Retina (tissue), 1 donor: ENCODE results near the gene ZBTB39.
"Not testable (repeated sequence)": the region's sequence is repeated elsewhere in the genome, so short reads cannot be mapped to it uniquely, and the experiment has no call there.

Source experiments
- DNase-seq: peaks from one replicate; pipeline ENCODE4 v3.0.0-alpha.2; 2016

The ZBTB39 gene

DNA sequence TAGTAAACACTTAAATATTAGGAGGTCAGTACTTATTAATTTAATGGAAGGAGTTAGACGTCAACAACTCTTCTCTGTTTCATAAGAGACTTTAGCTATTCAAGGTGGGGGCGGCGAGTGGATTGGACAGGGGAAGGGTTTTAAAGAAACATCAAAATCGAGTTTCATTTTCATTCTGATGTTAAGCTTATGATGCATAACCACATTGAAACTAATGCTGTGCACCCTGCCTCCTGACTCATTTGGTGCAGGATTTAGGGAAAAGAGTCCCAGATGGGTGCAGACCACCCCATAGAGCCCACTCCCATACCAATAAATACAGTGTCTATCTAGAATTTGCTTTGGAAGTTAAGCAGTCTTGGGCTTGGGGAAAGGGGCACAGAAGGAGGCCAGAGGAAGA, 7.4 kb downstream of the ZBTB39 start:
- DNase-seq = no peak

DNA sequence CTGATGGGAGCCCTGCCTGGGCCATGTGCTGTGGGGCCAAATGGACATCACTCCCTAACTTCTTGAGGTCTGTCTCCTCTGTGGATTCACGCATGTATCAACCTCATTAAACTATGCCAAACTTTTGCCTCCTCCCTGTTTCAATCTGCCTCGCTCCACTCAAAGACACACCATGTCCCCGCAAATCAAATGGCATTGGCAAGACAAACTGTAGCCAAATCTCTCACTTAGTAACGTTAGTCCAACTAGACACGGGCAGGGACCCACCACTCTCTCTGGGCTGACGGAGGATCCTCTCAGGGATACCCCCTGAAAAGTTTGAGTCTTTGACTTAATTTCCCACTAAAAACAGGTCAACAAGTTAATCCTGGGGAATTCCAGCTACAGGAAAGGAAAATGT, 8.0 kb downstream of the ZBTB39 start:
- no peak for DNase-seq

DNA sequence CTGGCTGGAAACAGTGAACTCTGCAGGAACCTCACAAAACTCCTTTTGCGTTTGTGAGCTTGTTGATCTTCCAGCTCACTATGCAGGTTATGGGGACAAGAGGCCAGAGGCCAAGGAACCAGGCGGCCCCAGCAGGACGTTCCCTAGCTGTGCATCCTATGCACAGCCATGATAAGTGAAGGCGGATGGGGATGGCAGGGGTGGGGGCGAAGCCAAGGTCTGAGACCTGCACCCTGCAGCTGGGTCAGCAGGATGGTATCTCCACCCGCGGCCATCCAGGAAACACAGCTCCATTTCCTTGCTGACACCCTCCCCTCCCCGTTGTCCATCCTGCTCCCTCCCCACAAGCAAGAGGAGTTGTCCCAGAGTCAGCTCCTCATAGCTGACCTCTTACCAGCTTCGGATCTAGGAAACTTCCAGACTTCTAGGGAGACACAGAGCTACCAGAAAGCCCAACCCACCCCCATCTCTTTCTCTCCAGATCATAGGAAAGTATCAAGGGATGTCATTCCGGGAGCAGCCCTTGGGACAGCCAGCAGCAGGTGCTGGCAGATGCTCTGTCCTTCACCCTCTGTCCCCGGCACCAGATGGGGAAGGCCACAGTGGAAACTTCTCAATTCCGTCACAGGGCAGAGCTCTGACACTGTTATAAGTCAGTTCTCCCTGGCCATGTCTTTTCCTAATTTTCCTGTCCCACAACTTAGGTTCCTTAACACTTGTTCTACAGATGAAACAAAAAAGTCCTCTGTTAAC, 9.4 kb downstream of the ZBTB39 start:
- DNase-seq = no peak

DNA sequence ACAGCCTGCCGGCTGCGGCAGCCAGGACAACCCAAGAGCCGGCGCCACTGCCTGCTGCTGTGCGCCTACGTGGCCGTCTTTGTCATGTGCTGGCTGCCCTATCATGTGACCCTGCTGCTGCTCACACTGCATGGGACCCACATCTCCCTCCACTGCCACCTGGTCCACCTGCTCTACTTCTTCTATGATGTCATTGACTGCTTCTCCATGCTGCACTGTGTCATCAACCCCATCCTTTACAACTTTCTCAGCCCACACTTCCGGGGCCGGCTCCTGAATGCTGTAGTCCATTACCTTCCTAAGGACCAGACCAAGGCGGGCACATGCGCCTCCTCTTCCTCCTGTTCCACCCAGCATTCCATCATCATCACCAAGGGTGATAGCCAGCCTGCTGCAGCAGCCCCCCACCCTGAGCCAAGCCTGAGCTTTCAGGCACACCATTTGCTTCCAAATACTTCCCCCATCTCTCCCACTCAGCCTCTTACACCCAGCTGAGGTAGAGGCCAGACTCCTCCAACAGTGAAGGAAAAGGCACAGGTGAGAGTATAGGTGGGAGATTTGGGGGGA, 10.3 kb downstream of the ZBTB39 start:
- DNase-seq = no peak

DNA sequence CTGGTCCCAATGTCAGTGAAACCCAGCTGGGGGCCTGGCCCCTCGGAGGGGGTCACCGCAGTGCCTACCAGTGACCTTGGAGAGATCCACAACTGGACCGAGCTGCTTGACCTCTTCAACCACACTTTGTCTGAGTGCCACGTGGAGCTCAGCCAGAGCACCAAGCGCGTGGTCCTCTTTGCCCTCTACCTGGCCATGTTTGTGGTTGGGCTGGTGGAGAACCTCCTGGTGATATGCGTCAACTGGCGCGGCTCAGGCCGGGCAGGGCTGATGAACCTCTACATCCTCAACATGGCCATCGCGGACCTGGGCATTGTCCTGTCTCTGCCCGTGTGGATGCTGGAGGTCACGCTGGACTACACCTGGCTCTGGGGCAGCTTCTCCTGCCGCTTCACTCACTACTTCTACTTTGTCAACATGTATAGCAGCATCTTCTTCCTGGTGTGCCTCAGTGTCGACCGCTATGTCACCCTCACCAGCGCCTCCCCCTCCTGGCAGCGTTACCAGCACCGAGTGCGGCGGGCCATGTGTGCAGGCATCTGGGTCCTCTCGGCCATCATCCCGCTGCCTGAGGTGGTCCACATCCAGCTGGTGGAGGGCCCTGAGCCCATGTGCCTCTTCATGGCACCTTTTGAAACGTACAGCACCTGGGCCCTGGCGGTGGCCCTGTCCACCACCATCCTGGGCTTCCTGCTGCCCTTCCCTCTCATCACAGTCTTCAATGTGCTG, 11.0 kb downstream of the ZBTB39 start:
- DNase-seq = no peak

DNA sequence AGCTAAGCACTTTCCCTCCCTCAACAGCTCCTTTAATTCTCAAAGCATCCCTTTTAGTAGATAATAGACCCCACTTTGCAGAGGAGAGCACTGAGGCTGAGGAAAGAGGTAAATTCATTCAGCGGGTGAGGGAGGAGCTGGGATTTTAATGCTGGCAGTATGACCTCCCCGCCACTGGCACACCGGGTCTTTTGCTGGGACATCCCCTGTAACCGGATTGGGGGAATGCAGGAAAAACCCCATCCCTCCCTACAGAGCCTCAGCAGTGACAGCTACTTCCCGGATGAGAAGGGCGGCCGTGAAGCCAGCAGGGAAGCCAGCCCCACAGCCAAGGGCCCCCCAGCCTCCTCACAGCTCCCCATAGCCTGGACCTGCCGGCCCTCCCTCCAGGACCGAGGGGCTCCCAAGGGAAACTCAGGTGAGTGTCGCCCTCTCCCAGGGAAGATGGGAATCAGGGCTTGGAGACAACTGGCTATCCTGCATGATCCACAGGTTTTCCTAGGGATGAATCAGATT, 12.1 kb downstream of the ZBTB39 start:
- no peak for DNase-seq

DNA sequence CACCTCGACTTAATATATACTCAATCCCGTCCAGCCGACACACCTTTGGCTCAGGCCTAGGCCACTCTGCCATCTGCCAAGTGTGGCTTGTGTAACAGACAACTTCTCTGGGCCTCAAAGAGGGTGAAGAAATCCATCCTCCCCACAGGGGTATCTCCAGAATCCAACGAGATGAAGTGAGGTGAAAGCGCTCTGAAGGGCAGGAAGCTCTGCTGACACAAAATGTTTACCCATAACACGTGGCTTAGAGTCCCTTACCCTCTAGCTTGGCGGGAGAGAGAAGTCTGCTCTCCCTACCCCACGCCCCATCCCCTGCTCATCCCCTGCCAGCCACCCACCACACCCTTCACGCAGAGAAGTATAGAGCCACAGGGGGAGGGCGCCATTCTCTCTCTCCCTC, 13.0 kb downstream of the ZBTB39 start:
- DNase-seq = no peak

DNA sequence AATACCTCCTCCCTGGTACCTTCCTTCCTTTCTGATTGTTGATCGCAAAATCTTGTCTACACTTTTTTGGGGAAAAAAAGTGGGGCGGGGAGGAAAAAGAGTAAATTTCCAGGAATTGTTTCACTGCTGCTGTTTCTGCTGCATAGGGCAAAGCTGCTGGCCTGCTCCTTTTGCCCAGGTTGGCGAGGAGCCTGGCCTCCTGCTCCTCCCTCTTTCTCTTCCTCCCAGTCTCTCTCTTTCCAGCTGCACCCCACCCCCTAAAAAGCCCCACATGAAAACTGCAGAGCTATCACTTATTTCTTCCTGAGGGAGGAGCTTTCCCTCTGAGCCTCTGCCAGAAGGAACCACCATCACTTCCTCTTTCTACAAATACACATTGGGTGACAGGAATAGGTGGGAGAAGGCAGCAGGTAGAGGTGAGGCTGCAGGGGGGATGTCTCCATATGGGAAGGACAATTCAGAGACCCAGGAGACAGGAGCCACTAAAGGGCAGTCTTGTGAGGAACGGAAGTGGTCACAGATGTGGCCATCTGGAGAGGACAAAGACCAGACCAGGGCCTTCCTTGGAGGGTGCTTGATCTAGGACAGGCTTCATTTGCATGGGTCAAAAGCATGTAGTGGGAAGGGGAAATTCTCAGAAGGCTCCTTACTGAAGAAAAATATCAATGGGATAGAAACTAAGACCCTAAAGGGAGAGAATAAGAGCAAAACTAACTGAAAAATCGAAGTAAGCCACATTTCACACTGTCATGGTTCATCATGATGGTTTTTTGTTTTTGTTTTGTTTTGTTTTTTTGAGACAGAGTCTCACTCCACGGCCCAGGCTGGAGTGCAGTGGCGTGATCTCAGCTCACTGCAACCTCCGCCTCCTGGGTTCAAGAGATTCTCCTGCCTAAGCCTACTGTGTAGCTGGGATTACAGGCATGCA, 14.8 kb downstream of the ZBTB39 start:
- no peak for DNase-seq

DNA sequence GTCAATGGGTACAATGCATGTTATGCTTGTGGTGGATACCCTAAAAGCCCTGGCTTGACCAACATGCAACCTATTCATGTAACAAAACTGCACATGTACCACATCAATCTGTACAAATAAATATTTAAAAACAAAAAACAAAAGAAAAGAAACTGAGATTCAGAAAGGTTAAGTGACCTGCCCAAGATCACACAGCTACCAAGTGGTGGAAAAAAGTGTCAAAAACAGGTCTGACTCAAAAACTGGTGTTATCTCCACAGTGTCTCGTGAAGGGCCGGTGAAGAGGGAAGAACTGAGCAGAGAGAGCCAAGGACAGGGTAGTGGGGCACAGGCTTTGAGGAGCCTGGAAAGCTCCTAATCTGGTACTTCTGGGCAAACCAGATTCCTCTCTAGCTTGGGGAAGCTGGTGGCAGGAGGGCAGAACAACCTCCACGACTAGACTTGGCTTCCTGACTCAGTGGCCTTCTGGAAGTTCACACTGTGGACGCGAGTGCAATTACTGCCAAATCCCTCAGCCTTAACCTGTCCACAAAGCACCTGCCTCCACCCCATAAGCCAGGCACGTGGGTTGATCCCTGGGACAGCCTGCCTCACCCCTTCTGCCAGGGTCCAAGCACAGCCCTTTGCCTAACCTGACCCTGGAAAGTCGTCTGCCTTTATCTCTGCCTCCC, 15.6 kb downstream of the ZBTB39 start:
- DNase-seq = no peak

DNA sequence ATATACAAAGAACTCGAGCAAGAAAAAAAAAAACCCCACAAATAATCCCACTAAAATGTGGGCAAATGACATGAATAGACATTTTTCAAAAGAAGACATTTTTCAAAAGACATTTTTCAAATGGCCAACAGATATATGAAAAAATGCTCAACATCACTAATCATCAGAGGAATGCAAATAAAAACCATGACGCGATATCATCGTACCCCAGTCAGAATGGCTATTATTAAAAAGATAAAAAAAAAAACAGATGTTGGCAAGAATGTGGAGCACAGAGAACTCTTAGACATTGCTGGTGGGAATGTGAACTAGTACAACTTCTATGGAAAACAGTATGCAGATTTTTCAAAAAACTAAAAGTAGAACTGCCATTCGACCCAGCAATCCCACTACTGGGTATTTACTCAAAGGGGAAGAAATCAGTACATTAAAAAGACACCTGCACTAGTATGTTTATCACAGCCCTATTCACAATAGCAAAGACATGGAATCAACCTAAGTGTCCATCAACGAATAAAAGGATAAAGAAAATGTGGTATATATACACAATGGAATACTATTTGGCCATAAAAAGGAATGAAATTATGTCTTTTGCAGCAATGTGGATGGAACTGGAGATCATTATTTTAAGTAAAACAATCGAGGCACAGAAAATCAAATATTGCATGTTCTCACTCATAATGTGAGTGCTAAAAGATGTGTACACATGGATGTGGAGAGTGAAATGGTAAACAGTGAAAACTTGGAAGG, 16.3 kb downstream of the ZBTB39 start:
- DNase-seq = no peak

DNA sequence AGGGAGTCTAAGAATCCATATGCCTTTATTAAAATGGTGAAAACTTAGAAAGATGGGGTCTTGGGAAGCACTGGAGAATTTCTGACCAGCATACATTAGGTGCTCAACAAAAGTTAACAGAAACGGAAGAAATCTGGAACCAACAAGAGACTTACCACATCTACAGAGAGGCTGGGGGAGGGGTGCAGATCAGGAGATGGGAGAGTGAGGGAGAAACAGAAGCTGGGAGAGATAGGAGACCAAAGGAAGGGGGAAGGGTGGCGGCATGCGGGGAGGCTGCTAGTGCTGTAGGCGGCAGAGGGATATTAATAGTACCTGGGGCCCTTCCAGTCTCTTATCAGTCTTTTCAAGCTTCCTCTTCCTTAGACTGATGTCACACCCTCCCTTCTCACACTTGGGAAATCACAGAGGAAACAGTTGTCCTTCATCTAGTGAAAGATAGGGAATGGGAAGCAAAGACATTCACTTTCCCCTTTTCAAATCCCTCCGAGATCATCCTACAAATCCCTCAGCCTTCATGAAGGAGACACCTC, 18.1 kb downstream of the ZBTB39 start:
- no peak for DNase-seq

DNA sequence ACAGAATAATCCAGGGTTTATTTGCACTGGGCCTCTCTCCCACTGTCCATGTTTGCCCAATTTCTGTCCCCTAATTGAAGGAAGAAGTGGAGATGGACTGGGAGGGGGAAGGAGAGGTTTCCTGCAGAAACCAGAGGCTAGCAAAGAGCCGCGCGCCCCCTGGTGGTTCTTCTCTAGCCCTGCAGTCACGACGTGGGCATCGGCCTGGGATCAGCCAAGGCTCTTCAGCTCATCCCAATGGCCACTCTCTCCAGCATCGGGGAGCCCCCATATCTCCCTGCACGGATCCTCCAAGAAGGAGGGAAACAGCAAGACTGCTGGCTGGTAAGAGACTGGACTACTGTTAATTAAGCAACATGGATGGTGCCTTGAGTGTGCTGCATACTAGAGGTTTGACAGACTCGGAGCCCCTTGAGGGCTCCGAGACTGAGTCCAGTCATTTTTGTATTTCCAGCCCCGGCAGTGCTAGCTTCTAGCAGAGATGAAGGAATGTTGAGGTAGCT, 18.7 kb downstream of the ZBTB39 start:
- DNase-seq = peak; percentile 89

DNA sequence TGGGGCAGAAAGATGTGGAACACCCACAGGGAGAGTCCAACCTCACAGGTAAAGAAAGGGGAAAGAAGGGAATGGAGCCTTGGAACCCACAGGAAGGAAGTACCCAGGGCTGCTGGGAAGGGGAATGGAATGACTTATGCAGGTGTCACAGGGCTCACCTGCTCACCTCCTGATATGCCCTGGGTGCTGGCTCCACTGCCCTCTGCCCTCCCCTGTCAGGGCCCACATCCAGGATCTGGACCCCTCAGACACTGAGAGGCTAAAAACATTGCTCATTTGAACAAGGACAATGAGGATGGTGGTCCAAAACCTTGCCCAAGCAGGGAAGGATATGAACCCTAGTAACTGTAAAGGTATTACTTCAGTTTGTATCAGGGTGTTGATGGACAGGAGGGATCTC, 19.3 kb downstream of the ZBTB39 start:
- no peak for DNase-seq

DNA sequence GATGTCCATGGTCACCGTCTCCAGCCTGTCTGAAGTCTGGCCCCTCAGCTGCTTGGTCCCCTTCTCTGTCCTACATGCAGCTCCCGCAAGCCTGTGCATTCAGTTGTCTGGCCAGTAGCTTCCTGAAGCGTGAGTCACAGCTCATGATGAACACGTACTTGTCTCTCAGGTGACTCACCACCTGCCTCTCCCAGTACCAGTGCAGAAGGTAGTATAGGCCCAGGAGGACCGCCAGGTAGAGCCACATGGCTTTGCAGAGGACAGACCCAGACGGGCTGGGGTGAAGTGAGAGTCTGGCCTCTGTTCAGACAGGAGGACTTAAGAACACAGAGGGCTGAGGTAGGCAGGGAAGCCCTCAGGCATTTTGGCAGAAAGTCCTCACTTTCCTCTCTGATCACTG, 20.6 kb downstream of the ZBTB39 start:
- DNase-seq = not testable (repeated sequence)

DNA sequence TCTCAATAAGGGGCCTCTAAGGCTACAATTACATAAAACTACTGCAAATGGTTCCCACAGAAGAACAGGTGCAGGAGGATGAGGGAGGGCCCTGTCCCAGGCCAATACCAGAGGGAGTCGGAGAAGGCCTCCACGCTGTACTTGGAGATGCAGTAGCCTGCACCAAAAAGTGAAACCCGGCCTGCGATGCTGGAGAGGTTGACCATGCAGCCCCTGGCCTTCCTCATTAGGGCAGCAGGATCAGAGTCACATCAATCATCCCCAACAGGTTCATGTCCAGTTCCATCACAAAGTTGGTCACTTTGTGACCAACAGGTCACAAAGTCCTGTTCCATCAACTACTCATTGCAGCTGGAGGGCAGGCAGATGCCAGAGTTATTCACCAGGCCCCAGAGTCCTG, 23.0 kb downstream of the ZBTB39 start:
- DNase-seq = no peak

DNA sequence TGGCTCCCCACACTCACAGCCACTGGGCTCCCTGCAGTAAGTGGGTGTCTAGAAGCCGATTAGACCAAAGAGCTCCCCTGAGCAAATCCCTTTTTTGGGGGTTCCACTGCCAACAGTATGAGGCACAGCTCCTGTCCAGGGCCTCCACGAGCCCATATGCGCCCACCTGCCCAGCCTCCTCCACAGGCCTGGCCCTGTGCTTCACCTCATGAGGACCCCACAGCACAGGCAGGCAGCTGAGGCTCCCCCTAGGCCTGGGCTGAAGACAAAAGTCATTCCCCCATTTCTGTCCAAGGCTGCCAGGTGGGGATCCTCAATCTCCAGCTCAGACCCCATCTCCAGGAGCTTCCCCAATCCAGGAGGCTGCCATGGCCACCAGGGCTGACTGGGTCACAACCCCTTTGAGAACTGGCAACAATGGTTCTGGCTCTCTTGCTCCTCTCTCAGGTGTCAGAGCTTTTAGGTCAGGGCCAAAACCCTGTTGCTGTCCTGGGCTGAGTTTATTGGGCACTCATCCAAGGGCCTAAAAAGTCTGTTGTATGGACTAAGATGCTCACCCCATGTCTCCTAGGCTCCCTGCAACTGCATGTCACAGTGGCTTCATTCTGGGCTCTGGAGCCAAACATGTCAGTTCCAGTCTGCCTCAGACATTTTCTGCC, 23.6 kb downstream of the ZBTB39 start:
- not testable (repeated sequence) for DNase-seq

DNA sequence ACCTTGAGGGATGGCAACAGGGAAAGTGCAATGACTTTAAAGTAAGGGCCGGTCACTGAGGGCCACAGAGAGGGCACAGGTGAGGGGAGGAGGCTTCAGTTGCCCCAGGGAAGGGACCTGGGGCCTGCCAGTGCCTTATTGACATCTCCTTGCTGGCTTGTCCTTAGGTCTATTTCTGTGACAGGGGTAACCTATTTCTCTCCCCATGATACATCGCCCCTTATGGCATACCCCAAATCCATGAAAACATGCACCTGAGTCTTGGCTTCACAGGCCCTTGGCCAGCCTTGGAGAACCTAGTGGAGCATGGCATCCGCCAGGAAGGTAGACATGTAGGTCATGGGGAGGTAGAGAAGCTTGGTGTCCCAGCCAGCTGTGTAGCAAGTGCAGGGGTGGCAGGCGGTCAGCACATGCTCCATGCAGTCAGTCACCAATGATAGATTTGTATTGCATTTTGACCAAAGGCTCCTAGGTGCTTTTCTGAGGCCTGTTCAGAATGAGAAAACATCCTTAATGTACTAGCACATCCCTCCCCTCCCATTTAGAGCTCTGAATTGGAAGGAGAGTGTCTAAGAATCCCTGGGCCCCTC, 25.3 kb downstream of the ZBTB39 start:
- DNase-seq = no peak

DNA sequence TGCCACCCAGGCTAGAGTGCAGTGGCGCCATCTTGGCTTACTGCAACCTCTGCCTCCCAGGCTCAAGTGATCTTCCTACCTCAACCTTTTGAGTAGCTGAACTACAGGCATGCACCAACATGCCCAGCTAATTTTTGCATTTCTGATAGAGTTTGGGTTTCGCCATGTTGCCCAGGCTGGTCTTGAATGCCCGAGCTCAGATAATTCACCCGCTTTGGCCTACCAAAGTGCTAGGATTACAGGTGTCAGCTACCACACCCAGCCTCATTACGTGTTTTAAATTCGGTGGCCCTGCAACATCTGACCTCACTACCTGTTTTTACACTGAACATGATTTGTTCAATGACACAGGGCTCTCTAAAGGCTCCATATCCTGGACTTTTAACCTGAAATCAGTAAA, 26.1 kb downstream of the ZBTB39 start:
- DNase-seq = no peak

DNA sequence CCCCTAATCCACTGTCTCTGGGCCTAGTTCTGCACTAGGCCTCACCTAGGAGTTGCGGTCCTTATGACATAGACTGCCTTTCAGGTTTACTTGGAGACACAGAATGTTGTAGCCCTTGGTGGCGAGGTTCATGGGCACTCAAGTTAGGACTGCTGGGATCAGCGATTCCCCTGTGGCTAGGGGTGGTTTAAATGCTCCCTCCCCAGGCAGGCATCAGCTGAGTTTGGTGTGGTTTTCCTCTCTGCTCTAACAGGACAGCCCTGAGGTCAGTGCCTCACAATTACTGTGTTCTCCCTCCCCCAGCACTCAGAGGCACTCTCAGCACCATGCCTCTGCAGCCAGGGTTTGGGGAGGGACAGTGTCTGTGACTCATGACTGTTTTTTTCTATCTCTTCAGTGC, 26.7 kb downstream of the ZBTB39 start:
- no peak for DNase-seq
